Neural cell (in vitro differentiated cells): ENCODE measurements around the gene AGR2. TPM values are rescaled to one million over a fixed set of nuclear protein-coding genes. Genes with fewer than 3 reads are reported as not detected.

ENCODE experiments used
- H2AFZ ChIP-seq: fragments of 200-600, 300-800 bp; sonication (generic), shearing (Covaris generic); 2 replicates; pipeline ENCODE4 v1.6.0; 2014; ENCODE audit warnings: low read depth, mild to moderate bottlenecking, antibody characterized with exemption, low read length, moderate library complexity
- H3F3A ChIP-seq: fragments of 200-600 bp; shearing (Covaris generic); 2 replicates; pipeline ENCODE4 v1.6.1; 2016; ENCODE audit warnings: mild to moderate bottlenecking, moderate library complexity, mixed read lengths, antibody characterized with exemption, low read length; ENCODE audit not compliant: insufficient read depth, poor library complexity, severe bottlenecking
- H3K27ac ChIP-seq: fragments of 200-600, 300-800 bp; sonication (generic), shearing (Covaris generic); 2 replicates; pipeline ENCODE4 v1.5.1; 2014; ENCODE audit warnings: mild to moderate bottlenecking, low read length, moderate library complexity
- H3K27me3 ChIP-seq: fragments of 300-800, 200-600 bp; sonication (generic), shearing (Covaris generic); 2 replicates; pipeline ENCODE4 v1.6.0; 2014; ENCODE audit warnings: mild to moderate bottlenecking, low read depth, low read length, moderate library complexity; ENCODE audit not compliant: insufficient read depth
- H3K36me3 ChIP-seq: fragments of 300-800, 200-600 bp; sonication (generic), shearing (Covaris generic); 2 replicates; pipeline ENCODE4 v1.5.1; 2014; ENCODE audit warnings: mild to moderate bottlenecking, antibody characterized with exemption, low read length, moderate library complexity; ENCODE audit not compliant: insufficient read depth
- H3K4me2 ChIP-seq: fragments of 300-800, 200-600 bp; sonication (generic), shearing (Covaris generic); 2 replicates; pipeline ENCODE4 v1.6.0; 2014; ENCODE audit warnings: mild to moderate bottlenecking, low read length
- H3K4me3 ChIP-seq: fragments of 300-800, 200-600 bp; sonication (generic), shearing (Covaris generic); 2 replicates; pipeline ENCODE4 v1.5.1; 2014; ENCODE audit warnings: mild to moderate bottlenecking, low read length, moderate library complexity
- H3K79me2 ChIP-seq: fragments of 200-600 bp; shearing (Covaris generic); replicated peaks from 2 replicates; pipeline ENCODE4 v1.6.0; 2014; ENCODE audit warnings: mild to moderate bottlenecking, low read length, moderate library complexity; ENCODE audit not compliant: insufficient read depth
- H3K9ac ChIP-seq: fragments of 300-800, 200-600 bp; sonication (generic), shearing (Covaris generic); 2 replicates; pipeline ENCODE4 v1.6.1; 2016; ENCODE audit warnings: mild to moderate bottlenecking, low read length, mixed read lengths
- H3K9me2 ChIP-seq: fragments of 200-600 bp; shearing (Covaris generic); 2 replicates; pipeline ENCODE4 v1.6.1; 2016; ENCODE audit warnings: mild to moderate bottlenecking, low read length, mixed read lengths; ENCODE audit not compliant: insufficient read depth
- H3K9me3 ChIP-seq: fragments of 200-600, 300-800 bp; sonication (generic), shearing (Covaris generic); 2 replicates; pipeline ENCODE4 v1.6.1; 2016; ENCODE audit warnings: mild to moderate bottlenecking, mixed run types, low read length, moderate library complexity, mixed read lengths
- H4K20me1 ChIP-seq: fragments of 200-600 bp; shearing (Covaris generic); 2 replicates; pipeline ENCODE4 v1.6.1; 2016; ENCODE audit warnings: mild to moderate bottlenecking, mixed run types; ENCODE audit not compliant: insufficient read depth
- EP300 ChIP-seq: fragments of 450-650 bp; conservative IDR thresholded peaks from 2 replicates; pipeline ENCODE4 v1.6.1; 2014; ENCODE audit warnings: antibody characterized with exemption, mild to moderate bottlenecking, moderate library complexity; ENCODE audit not compliant: poor library complexity, severe bottlenecking
- EZH2 ChIP-seq: fragments of 200-600, 300-800 bp; shearing (Covaris generic), sonication (generic); IDR thresholded peaks from 2 replicates; pipeline ENCODE4 v1.6.1; 2014; ENCODE audit warnings: antibody characterized with exemption, low read length, borderline replicate concordance, mild to moderate bottlenecking; ENCODE audit not compliant: insufficient read depth, poor library complexity, severe bottlenecking
- MXI1 ChIP-seq: fragments of 450-650 bp; conservative IDR thresholded peaks from 2 replicates; pipeline ENCODE4 v1.6.1; 2014; ENCODE audit warnings: antibody characterized with exemption, mild to moderate bottlenecking; ENCODE audit not compliant: poor library complexity, severe bottlenecking
- POLR2AphosphoS5 ChIP-seq: IDR thresholded peaks from 2 replicates; pipeline ENCODE4 v1.6.1; 2012
- RAD21 ChIP-seq: fragments of 450-650 bp; conservative IDR thresholded peaks from 2 replicates; pipeline ENCODE4 v1.6.1; 2014; ENCODE audit warnings: antibody characterized with exemption, mild to moderate bottlenecking, moderate library complexity
- SMC3 ChIP-seq: fragments of 450-650 bp; conservative IDR thresholded peaks from 2 replicates; pipeline ENCODE4 v1.6.1; 2014; ENCODE audit warnings: antibody characterized with exemption, mild to moderate bottlenecking, moderate library complexity; ENCODE audit not compliant: poor library complexity
- TAF1 ChIP-seq: IDR thresholded peaks from 2 replicates; pipeline ENCODE4 v1.6.1; 2012; ENCODE audit warnings: low read depth
- polyA plus RNA-seq: library from polyadenylated mRNA; depleted of rRNA; stranded (reverse); fragments of >200 nt; gene quantifications from 2 replicates; pipeline ENCODE4 v1.2.3, GENCODE V29; 2014
- TF ChIP-seq, protein P1 (sequence below): IDR thresholded peaks from 2 replicates; pipeline ENCODE4 v1.6.1; 2012; ENCODE audit warnings: borderline replicate concordance
- TF ChIP-seq, protein P2 (sequence below): fragments of 450-650 bp; IDR thresholded peaks from 2 replicates; pipeline ENCODE4 v1.5.1; 2014; ENCODE audit warnings: antibody characterized with exemption, mild to moderate bottlenecking, moderate library complexity; ENCODE audit not compliant: poor library complexity, severe bottlenecking

Gene AGR2
- polyA plus RNA-seq, 1 donor from 2014 or later: not detected

- Histone ChIP-seq H3K9ac (no peak overlapping the region), H3K9me3 (no peaks in the 10 kb centered on the region), H3K79me2 (peaks cover 83% of the 10 kb centered on the region), H3K4me3 (no peak overlapping the region), H3K36me3 (no peaks in the 10 kb centered on the region), H3K27me3 (no peaks in the 10 kb centered on the region), H4K20me1 (no peaks in the 10 kb centered on the region), H3K9me2 (no peaks in the 10 kb centered on the region), H3K27ac (no peak overlapping the region), H2AFZ (no peak overlapping the region), H3K4me2 (no peak overlapping the region), H3F3A (no peaks in the 10 kb centered on the region)
- TF ChIP-seq POLR2AphosphoS5 (no peak), MXI1 (no peak), RAD21 (no peak), SMC3 (no peak), EZH2 (no peak), TAF1 (no peak), EP300 (no peak)
- TF ChIP-seq, protein P1, sequence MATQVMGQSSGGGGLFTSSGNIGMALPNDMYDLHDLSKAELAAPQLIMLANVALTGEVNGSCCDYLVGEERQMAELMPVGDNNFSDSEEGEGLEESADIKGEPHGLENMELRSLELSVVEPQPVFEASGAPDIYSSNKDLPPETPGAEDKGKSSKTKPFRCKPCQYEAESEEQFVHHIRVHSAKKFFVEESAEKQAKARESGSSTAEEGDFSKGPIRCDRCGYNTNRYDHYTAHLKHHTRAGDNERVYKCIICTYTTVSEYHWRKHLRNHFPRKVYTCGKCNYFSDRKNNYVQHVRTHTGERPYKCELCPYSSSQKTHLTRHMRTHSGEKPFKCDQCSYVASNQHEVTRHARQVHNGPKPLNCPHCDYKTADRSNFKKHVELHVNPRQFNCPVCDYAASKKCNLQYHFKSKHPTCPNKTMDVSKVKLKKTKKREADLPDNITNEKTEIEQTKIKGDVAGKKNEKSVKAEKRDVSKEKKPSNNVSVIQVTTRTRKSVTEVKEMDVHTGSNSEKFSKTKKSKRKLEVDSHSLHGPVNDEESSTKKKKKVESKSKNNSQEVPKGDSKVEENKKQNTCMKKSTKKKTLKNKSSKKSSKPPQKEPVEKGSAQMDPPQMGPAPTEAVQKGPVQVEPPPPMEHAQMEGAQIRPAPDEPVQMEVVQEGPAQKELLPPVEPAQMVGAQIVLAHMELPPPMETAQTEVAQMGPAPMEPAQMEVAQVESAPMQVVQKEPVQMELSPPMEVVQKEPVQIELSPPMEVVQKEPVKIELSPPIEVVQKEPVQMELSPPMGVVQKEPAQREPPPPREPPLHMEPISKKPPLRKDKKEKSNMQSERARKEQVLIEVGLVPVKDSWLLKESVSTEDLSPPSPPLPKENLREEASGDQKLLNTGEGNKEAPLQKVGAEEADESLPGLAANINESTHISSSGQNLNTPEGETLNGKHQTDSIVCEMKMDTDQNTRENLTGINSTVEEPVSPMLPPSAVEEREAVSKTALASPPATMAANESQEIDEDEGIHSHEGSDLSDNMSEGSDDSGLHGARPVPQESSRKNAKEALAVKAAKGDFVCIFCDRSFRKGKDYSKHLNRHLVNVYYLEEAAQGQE: no peak
- TF ChIP-seq, protein P2, sequence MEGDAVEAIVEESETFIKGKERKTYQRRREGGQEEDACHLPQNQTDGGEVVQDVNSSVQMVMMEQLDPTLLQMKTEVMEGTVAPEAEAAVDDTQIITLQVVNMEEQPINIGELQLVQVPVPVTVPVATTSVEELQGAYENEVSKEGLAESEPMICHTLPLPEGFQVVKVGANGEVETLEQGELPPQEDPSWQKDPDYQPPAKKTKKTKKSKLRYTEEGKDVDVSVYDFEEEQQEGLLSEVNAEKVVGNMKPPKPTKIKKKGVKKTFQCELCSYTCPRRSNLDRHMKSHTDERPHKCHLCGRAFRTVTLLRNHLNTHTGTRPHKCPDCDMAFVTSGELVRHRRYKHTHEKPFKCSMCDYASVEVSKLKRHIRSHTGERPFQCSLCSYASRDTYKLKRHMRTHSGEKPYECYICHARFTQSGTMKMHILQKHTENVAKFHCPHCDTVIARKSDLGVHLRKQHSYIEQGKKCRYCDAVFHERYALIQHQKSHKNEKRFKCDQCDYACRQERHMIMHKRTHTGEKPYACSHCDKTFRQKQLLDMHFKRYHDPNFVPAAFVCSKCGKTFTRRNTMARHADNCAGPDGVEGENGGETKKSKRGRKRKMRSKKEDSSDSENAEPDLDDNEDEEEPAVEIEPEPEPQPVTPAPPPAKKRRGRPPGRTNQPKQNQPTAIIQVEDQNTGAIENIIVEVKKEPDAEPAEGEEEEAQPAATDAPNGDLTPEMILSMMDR: no peak
These were observed 45.9 kb downstream of the AGR2 start for GRCh38 chr7:16758631-16759611.

- H3K9me2 ChIP-seq: no peaks in the 10 kb centered on the region
- H3K9ac ChIP-seq: no peak overlapping the region
- H2AFZ ChIP-seq: no peak overlapping the region
- H4K20me1 ChIP-seq: no peaks in the 10 kb centered on the region
- no peak overlapping the region for H3K4me3 ChIP-seq
- H3K36me3 ChIP-seq: no peaks in the 10 kb centered on the region
- no peak overlapping the region for H3K27ac ChIP-seq
- no peaks in the 10 kb centered on the region for H3K9me3 ChIP-seq
- H3F3A ChIP-seq: no peaks in the 10 kb centered on the region
- H3K79me2 ChIP-seq: peaks cover 77% of the 10 kb centered on the region
- H3K27me3 ChIP-seq: no peaks in the 10 kb centered on the region
- H3K4me2 ChIP-seq: no peak overlapping the region
- no peak for TF ChIP-seq RAD21
- TF ChIP-seq MXI1: no peak
- TF ChIP-seq EP300: no peak
- TF ChIP-seq TAF1: no peak
- TF ChIP-seq, protein P1: no peak
- no peak for TF ChIP-seq EZH2
- TF ChIP-seq, protein P2: no peak
- TF ChIP-seq SMC3: no peak
- no peak for TF ChIP-seq POLR2AphosphoS5
These were observed 46.8 kb downstream of the AGR2 start for GRCh38 chr7:16758036-16758435.
